HG03135 (cell line): ENCODE results near the gene GNL2.
"Not testable (repeated sequence)": the region's sequence is repeated elsewhere in the genome, so short reads cannot be mapped to it uniquely, and the experiment has no call there.

ENCODE experiments used
- ATAC-seq: cut with Tn5 transposase; IDR thresholded peaks from one replicate; pipeline ENCODE4 v1.9.1; 2021; ENCODE audit warnings: mild to moderate bottlenecking, moderate library complexity; ENCODE audit not compliant: unreplicated experiment

The GNL2 gene

GRCh38 chr1:37560401-37561132 lies 35.2 kb downstream of the GNL2 start:
- no peak for ATAC-seq

GRCh38 chr1:37559957-37560379 lies 35.8 kb downstream of the GNL2 start:
- not testable (repeated sequence) for ATAC-seq

GRCh38 chr1:37559080-37559479 lies 36.7 kb downstream of the GNL2 start:
- no peak for ATAC-seq

GRCh38 chr1:37558411-37558810 lies 37.3 kb downstream of the GNL2 start:
- no peak for ATAC-seq

GRCh38 chr1:37557402-37557801 lies 38.3 kb downstream of the GNL2 start:
- ATAC-seq = no peak

- no peak for ATAC-seq
Observed at GRCh38 chr1:37556712-37557196, 39.0 kb downstream of the GNL2 start, which contains the start of gene DNALI1. DNALI1 (plus strand) TSS chr1:37556940; CDS start chr1:37556995, 55 bp downstream.

GRCh38 chr1:37553927-37554808 lies 41.6 kb downstream of the GNL2 start, which contains the start of gene SNIP1:
SNIP1 (minus strand) TSS chr1:37554293; CDS start chr1:37554229, 64 bp downstream.
- peak; percentile 81 for ATAC-seq

GRCh38 chr1:37553598-37553926 lies 42.2 kb downstream of the GNL2 start:
- peak; percentile 28 for ATAC-seq

- no peak for ATAC-seq
Observed at GRCh38 chr1:37549341-37549740, 46.4 kb downstream of the GNL2 start.

GRCh38 chr1:37545019-37545418 lies 50.7 kb downstream of the GNL2 start:
- ATAC-seq = no peak

GRCh38 chr1:37544530-37544929 lies 51.2 kb downstream of the GNL2 start:
- ATAC-seq = no peak

GRCh38 chr1:37540036-37540785 lies 55.5 kb downstream of the GNL2 start:
- no peak for ATAC-seq

- not testable (repeated sequence) for ATAC-seq
Observed at GRCh38 chr1:37539154-37539553, 56.6 kb downstream of the GNL2 start.

- no peak for ATAC-seq
Observed at GRCh38 chr1:37537378-37537777, 58.4 kb downstream of the GNL2 start.

- no peak for ATAC-seq
Observed at GRCh38 chr1:37533317-37534093, 62.2 kb downstream of the GNL2 start.

- not testable (repeated sequence) for ATAC-seq
Observed at GRCh38 chr1:37532418-37533156, 63.1 kb downstream of the GNL2 start.

GRCh38 chr1:37529888-37530287 lies 65.8 kb downstream of the GNL2 start:
- ATAC-seq = not testable (repeated sequence)

- ATAC-seq = no peak
Observed at GRCh38 chr1:37519613-37520012, 76.1 kb downstream of the GNL2 start.

- not testable (repeated sequence) for ATAC-seq
Observed at GRCh38 chr1:37518929-37519328, 76.8 kb downstream of the GNL2 start.
